HepG2 (cell line): ENCODE results near the gene ZNF618. TPM values are rescaled to one million over a fixed set of nuclear protein-coding genes. Genes with fewer than 3 reads are reported as not detected.

ENCODE experiments used
- ATAC-seq: fragments of 200-7000 bp; cut with Tn5 transposase; 3 replicates; pipeline ENCODE4 v1.9.1; 2020; ENCODE audit warnings: mild to moderate bottlenecking, moderate library complexity
- BruUV-seq: library from RNA; stranded (reverse); fragments of 400-500 nt; replicated peaks from 2 replicates; lab custom pipeline; 2021; lab: Mats Ljungman, UMichigan
- CTCF ChIA-PET: fragments of 300-600 bp; formaldehyde crosslinking; extraction: SDS; loops from one replicate; lab custom pipeline; 2021; ENCODE audit warnings: low total read pairs, inconsistent platforms, low intra/inter-chr PET ratio; lab: Yijun Ruan, JAX
- POLR2A ChIA-PET: fragments of 350-600 bp; sonication (Branson Sonifier 250); formaldehyde crosslinking; loops from one replicate; lab custom pipeline; 2020; ENCODE audit warnings: antibody characterized with exemption, inconsistent platforms; lab: Yijun Ruan, JAX
- DNase-seq: peaks from one replicate; pipeline ENCODE4 v3.0.0-alpha.2; 2015; ENCODE audit warnings: low spot score
- FAIRE-seq: peaks from 3 replicates; lab custom pipeline; 2011; peaks lifted over from hg19 to GRCh38; lab: Jason Lieb, UNC
- H2AFZ ChIP-seq: one replicate; pipeline ENCODE4 v1.6.1; 2011; ENCODE audit warnings: low read length, inconsistent platforms
- H3K27ac ChIP-seq: fragments of 300-600 bp; 3 replicates; pipeline ENCODE4 v1.8.0; 2011; ENCODE audit warnings: mixed run types, mild to moderate bottlenecking, mixed read lengths, low read length, inconsistent platforms; ENCODE audit not compliant: insufficient read depth; ENCODE audit errors: extremely low read length
- H3K27me3 ChIP-seq, 2 experiments: fragments of 200-600 bp in 1 of 2; 2 replicates in 1 of 2; 3 replicates in 1 of 2; pipeline versions ENCODE4 v1.6.0 to v1.8.0; 2011; ENCODE audit warnings: low read length in 2 of 2, mild to moderate bottlenecking in 2 of 2, moderate library complexity in 2 of 2, inconsistent platforms in 1 of 2; ENCODE audit not compliant: insufficient read depth in 2 of 2, control insufficient read depth in 1 of 2
- H3K36me3 ChIP-seq, 2 experiments: fragments of 200-600 bp in 1 of 2; replicated peaks in 1 of 2; 2 replicates in 1 of 2; 3 replicates in 1 of 2; pipeline versions ENCODE4 v1.5.1 to v1.8.0; 2011; ENCODE audit warnings: low read length in 2 of 2, inconsistent platforms in 1 of 2; ENCODE audit not compliant: insufficient read depth in 2 of 2, control insufficient read depth in 1 of 2
- H3K4me1 ChIP-seq: 2 replicates; pipeline ENCODE4 v1.5.1; 2012; ENCODE audit warnings: low read length, inconsistent platforms; ENCODE audit not compliant: insufficient read depth
- H3K4me2 ChIP-seq: 2 replicates; pipeline ENCODE4 v1.6.0; 2011; ENCODE audit warnings: low read depth, low read length, inconsistent platforms
- H3K4me3 ChIP-seq, 3 experiments: fragments of 200-600 bp in 1 of 3; sonication (generic), shearing (Covaris generic) in 1 of 3; replicated peaks in 1 of 3; 2 replicates each; pipeline ENCODE4 v1.5.1; 2011 to 2016; ENCODE audit warnings: low read length in 3 of 3, inconsistent platforms in 2 of 3, low read depth in 2 of 3, mild to moderate bottlenecking in 2 of 3, control low read depth in 1 of 3, mixed read lengths in 1 of 3; ENCODE audit not compliant: insufficient read depth in 1 of 3
- H3K79me2 ChIP-seq: one replicate; pipeline ENCODE4 v1.6.1; 2011; ENCODE audit warnings: low read length, inconsistent platforms; ENCODE audit not compliant: insufficient read depth
- H3K9ac ChIP-seq: 2 replicates; pipeline ENCODE4 v1.6.0; 2011; ENCODE audit warnings: mild to moderate bottlenecking, low read depth, low read length, inconsistent platforms; ENCODE audit not compliant: insufficient read depth
- H3K9me3 ChIP-seq: 2 replicates; pipeline ENCODE4 v1.5.1; 2012; ENCODE audit warnings: mild to moderate bottlenecking, low read length
- H4K20me1 ChIP-seq: 2 replicates; pipeline ENCODE4 v1.6.0; 2011; ENCODE audit warnings: inconsistent platforms, mild to moderate bottlenecking, low read length, moderate library complexity; ENCODE audit not compliant: insufficient read depth
- KDM1A ChIP-seq: IDR thresholded peaks from 2 replicates; pipeline ENCODE4 v1.6.1; 2016; ENCODE audit warnings: missing compliant biosample characterization
- KLF13 ChIP-seq: sonication (generic); formaldehyde crosslinking; IDR thresholded peaks from 2 replicates; pipeline ENCODE4 v1.4.0; 2020; ENCODE audit warnings: mild to moderate bottlenecking, missing genetic modification reagents
- PBX2 ChIP-seq: IDR thresholded peaks from 2 replicates; pipeline ENCODE4 v1.6.1; 2016; ENCODE audit warnings: control low read depth
- SP140L ChIP-seq: sonication (generic); formaldehyde crosslinking; IDR thresholded peaks from 2 replicates; pipeline ENCODE4 v1.4.0; 2020; ENCODE audit warnings: missing genetic modification reagents, borderline replicate concordance
- ZNF230 ChIP-seq: sonication (generic); formaldehyde crosslinking; IDR thresholded peaks from 2 replicates; pipeline ENCODE4 v1.4.0; 2020; ENCODE audit warnings: mild to moderate bottlenecking, missing genetic modification reagents
- ZNF234 ChIP-seq: sonication (generic); formaldehyde crosslinking; conservative IDR thresholded peaks from 2 replicates; pipeline ENCODE4 v1.5.1; 2020; ENCODE audit warnings: mild to moderate bottlenecking, missing genetic modification reagents
- ZNF460 ChIP-seq: sonication (generic); formaldehyde crosslinking; IDR thresholded peaks from 2 replicates; pipeline ENCODE4 v1.5.1; 2020; ENCODE audit warnings: missing genetic modification reagents, mild to moderate bottlenecking, borderline replicate concordance
- WGBS: methylation state at CpG from one replicate; pipeline ENCODE4 v1.1.6; 2017; ENCODE audit warnings: low lambda C conversion rate; 5-methylcytosine and 5-hydroxymethylcytosine counted together
- in situ Hi-C: cut with HindIII; loops from 2 replicates; pipeline ENCODE4 v1.10.0; 2017; ENCODE audit warnings: low pct_unique_long_range_greater_than_20kb; ENCODE audit not compliant: extremely low pct_ligation_motif_present
- intact Hi-C: fragments of 100-400 bp; cut with micrococcal nuclease; formaldehyde crosslinking; loops from one replicate; pipeline ENCODE4 v1.10.0; 2022; ENCODE audit not compliant: unreplicated experiment
- polyA plus RNA-seq, 8 experiments: library from polyadenylated mRNA; depleted of rRNA in 3 of 8; stranded (reverse) in 7 of 8; unstranded in 1 of 8; fragments of >200 nt; fragmentation: Illumina TruSeq in 4 of 8; extraction: Trizol in 4 of 8; gene quantifications; 2 replicates each; pipeline versions ENCODE4 v1.2.1 to v1.2.3, GENCODE V29; 2011 to 2016; ENCODE audit warnings: low read depth in 4 of 8, missing spikeins in 1 of 8, mixed read lengths in 1 of 8; ENCODE audit not compliant: insufficient read depth in 1 of 8
- total RNA-seq, 5 experiments: library from RNA; depleted of rRNA; stranded (reverse); fragments of >200 nt; fragmentation: Illumina TruSeq; extraction: Trizol; gene quantifications; 2 replicates each; pipeline ENCODE4 v1.2.3, GENCODE V29; 2016; ENCODE audit warnings: low read depth in 1 of 5

The ZNF618 gene
- total and polyA plus RNA-seq, 2 of the 13 experiments (the other 11 are each of a cell fraction or from before 2014, with no cell fraction given): 0.07 TPM

GRCh38 chr9:113943112-113944009 lies 67.3 kb downstream of the ZNF618 start:
- no peak for ATAC-seq
- DNase-seq: no peak
- H3K4me3 ChIP-seq: no peak overlapping the region
- FAIRE-seq: no peak
- no peak for TF ChIP-seq KLF13 (CRISPR knock-in tag)
- TF ChIP-seq ZNF460 (CRISPR knock-in tag): no peak
- TF ChIP-seq ZNF230 (CRISPR knock-in tag): no peak
- TF ChIP-seq ZNF234 (CRISPR knock-in tag): no peak
- TF ChIP-seq PBX2 (CRISPR knock-in tag): no peak
- no peak for TF ChIP-seq SP140L (CRISPR knock-in tag)
- no peak for TF ChIP-seq KDM1A
- POLR2A ChIA-PET: no interaction called here
- in situ Hi-C loops: no loop called here
- no peaks in the 10 kb centered on the region for H3K79me2 ChIP-seq
- no peaks in the 10 kb centered on the region for H4K20me1 ChIP-seq
- H3K4me1 ChIP-seq: no peaks in the 10 kb centered on the region
- H3K9me3 ChIP-seq: no peaks in the 10 kb centered on the region
- no peak overlapping the region for H3K4me2 ChIP-seq
- CTCF ChIA-PET: no interaction called here
- intact Hi-C loops: no loop called here
- BruUV-seq: no TSS peak
- no peak overlapping the region for H2AFZ ChIP-seq
- H3K27me3 ChIP-seq: peaks cover 0 to 15% of the 10 kb centered on the region in 2 experiments; a peak in 4 of 5 replicates
- no peak overlapping the region for H3K27ac ChIP-seq
- 33% methylated on average over 13 of the region's 13 CpGs for WGBS
- H3K9ac ChIP-seq: no peak overlapping the region
- no peaks in the 10 kb centered on the region for H3K36me3 ChIP-seq
